Natural killer cell treated with Interleukin-12 subunit alpha and Interleukin-12 subunit beta and Interleukin-15 and Interleukin-18, amount 100 ng/mL, for 72 hours (primary cell): ENCODE results near the gene MGAT1. TPM values are rescaled to one million over a fixed set of nuclear protein-coding genes. Genes with fewer than 3 reads are reported as not detected.

Experiments
- ATAC-seq, 2 donors: fragments of 150-1000 bp; cut with Tn5 transposase in 1 of 2; sonication (Bioruptor Pico), chemical (Tn5 transposase) in 1 of 2; 2 replicates each; pipeline ENCODE4 v1.10.0; 2021
- DNase-seq: peaks from one replicate; pipeline ENCODE4 v3.0.0; 2022; ENCODE audit warnings: low spot score
- H3K27ac Mint-ChIP-seq, 2 donors: 1 replicate in 1 of 2; 2 replicates in 1 of 2; pipeline ENCODE4 v1.8.0; 2022; ENCODE audit warnings: mixed read lengths in 2 of 2, mild to moderate bottlenecking in 1 of 2, moderate library complexity in 1 of 2
- H3K27me3 Mint-ChIP-seq, 2 donors: 1 replicate in 1 of 2; 2 replicates in 1 of 2; pipeline ENCODE4 v1.8.0; 2022; ENCODE audit warnings: mixed read lengths in 2 of 2
- H3K36me3 Mint-ChIP-seq: one replicate; pipeline ENCODE4 v1.8.0; 2022; ENCODE audit warnings: mixed read lengths
- H3K4me1 Mint-ChIP-seq, 2 donors: 1 replicate in 1 of 2; 2 replicates in 1 of 2; pipeline ENCODE4 v1.8.0; 2022; ENCODE audit warnings: low read depth in 2 of 2, mixed read lengths in 2 of 2, mild to moderate bottlenecking in 1 of 2
- H3K4me3 Mint-ChIP-seq: one replicate; pipeline ENCODE4 v1.8.0; 2022; ENCODE audit warnings: mixed read lengths
- H3K9me3 Mint-ChIP-seq: 2 replicates; pipeline ENCODE4 v1.8.0; 2022; ENCODE audit warnings: mixed read lengths
- total RNA-seq, 2 donors: library from RNA; stranded (reverse); gene quantifications; one replicate each; pipeline ENCODE4 v1.2.3, GENCODE V29; 2022

The MGAT1 gene
- total RNA-seq, 2 donors from 2014 or later: 141 to 157 TPM

- Mint-ChIP-seq H3K36me3 (peaks cover 5% of the 10 kb centered on the region), H3K27ac (peak overlapping the region; percentile 73 to 79), H3K27me3 (no peaks in the 10 kb centered on the region), H3K4me1 (peaks cover 63 to 70% of the 10 kb centered on the region in 2 donors), H3K4me3 (peak overlapping the region; percentile 91), H3K9me3 (no peaks in the 10 kb centered on the region)
- ATAC-seq (no peak), DNase-seq (peak; percentile 37)
Observed at GRCh38 chr5:180806351-180807011, 3.9 kb upstream of the MGAT1 start.

- Mint-ChIP-seq H3K9me3 (no peaks in the 10 kb centered on the region), H3K27me3 (no peaks in the 10 kb centered on the region), H3K4me3 (peak overlapping the region; percentile 91), H3K36me3 (peaks cover 10% of the 10 kb centered on the region), H3K4me1 (peaks cover 77 to 80% of the 10 kb centered on the region in 2 donors), H3K27ac (peak overlapping the region; percentile 73 to 79)
- DNase-seq (peak; percentile 60), ATAC-seq (peak in 1 of 2 donors; percentile 43)
Observed at GRCh38 chr5:180804129-180804618, 1.6 kb upstream of the MGAT1 start.

DNA sequence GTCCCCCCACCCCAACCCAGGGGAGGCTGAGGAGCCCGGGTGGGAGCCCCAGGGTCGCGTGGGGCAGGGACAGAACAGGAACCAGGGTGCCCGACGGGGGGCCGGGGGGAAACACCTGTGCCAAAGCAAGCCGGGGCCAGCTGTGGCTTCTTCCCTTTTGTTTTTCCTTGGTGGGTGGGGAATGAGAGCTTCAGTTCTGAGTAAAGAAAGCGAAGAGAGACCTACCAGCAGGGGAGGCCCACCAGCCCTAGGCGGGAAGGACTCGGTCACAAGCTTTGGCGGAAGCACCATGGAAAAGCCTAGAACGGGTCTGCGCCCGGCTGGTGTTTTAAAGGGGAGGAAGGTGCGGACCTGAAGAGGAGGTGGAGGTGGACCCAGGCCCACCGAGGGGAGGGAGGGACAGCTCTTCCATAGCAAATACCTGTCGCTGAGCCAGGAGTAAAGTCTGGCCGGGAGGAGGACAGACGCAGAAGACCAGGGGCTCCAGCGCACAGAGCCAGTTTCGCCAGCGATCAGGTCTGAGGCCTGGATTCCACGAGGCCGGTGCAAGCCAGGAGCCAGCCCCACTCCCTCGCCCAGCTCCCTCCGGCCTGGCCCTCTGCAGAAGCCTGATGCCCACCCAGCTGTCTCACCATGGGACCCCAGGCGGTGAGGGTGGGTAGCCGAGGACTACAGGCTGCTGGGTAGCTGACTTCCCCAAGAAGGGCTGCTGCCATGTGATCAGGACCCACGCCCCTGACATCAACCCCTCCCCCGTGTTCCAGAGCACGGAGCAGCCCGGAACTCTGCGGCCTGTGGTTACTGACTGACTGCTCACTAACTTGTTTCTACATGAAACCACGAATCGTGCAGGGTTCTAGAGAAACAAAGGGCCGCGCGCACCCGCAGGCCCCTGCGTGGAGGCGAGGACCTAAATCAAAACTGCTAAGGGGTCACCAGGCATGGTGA, 849 bp upstream of the MGAT1 start:
- H3K4me1 Mint-ChIP-seq: peaks cover 78 to 80% of the 10 kb centered on the region in 2 donors
- peak overlapping the region; percentile 73 to 79 for H3K27ac Mint-ChIP-seq
- no peaks in the 10 kb centered on the region for H3K27me3 Mint-ChIP-seq
- ATAC-seq: peak; percentile 82 to 84
- peak overlapping the region; percentile 91 for H3K4me3 Mint-ChIP-seq
- peaks cover 15% of the 10 kb centered on the region for H3K36me3 Mint-ChIP-seq
- DNase-seq: peak; percentile 91
- no peaks in the 10 kb centered on the region for H3K9me3 Mint-ChIP-seq

DNA sequence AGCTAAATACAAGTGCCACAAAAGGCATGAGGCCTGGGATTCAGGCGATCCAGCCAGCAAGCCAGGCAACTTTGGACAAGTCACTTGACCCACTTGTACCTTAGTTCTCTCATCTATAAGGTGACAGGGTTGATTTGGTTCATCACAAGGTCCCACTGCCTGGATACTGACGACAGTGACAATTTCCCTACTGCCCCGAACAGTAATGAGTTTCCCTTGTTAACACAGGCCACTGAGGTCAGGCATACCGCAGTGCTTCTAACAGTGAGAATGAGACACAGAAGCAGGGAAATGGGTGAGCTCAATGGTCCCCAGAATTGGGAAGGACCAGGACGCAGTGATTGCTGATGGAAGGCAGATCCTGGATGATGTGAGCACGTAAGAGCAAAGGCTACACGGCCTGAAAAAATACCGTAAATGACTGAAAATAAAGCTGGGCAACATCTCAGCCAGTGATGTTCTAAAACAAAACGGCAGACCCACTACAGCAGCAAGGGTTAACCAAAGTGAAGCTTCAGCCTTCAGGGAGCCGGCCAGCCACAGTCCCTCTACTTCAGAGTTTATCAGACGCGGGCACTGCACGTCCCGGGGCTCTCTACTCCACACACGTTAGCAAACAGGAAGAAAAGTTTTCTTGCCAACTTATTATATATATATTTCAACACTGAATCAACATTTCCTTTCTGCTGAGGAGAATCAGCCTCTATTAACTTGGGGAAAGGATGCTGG, 846 bp downstream of the MGAT1 start:
- H3K27ac Mint-ChIP-seq: peak overlapping the region; percentile 89 to 93
- H3K27me3 Mint-ChIP-seq: no peaks in the 10 kb centered on the region
- DNase-seq: no peak
- ATAC-seq: no peak
- H3K4me1 Mint-ChIP-seq: peaks cover 74% of the 10 kb centered on the region in 2 donors
- H3K4me3 Mint-ChIP-seq: peak overlapping the region; percentile 91
- peaks cover 18% of the 10 kb centered on the region for H3K36me3 Mint-ChIP-seq
- H3K9me3 Mint-ChIP-seq: no peaks in the 10 kb centered on the region

GRCh38 chr5:180799902-180800801, 2.5 kb downstream of the MGAT1 start:
- Mint-ChIP-seq H3K27ac (peak overlapping the region; percentile 89 to 93), H3K36me3 (peaks cover 18% of the 10 kb centered on the region), H3K9me3 (no peaks in the 10 kb centered on the region), H3K4me1 (peaks cover 75 to 76% of the 10 kb centered on the region in 2 donors), H3K4me3 (peak overlapping the region; percentile 91), H3K27me3 (no peaks in the 10 kb centered on the region)
- ATAC-seq (peak in 1 of 2 donors; percentile 8), DNase-seq (no peak)

- ATAC-seq: no peak
- no peak for DNase-seq
- peak overlapping the region; percentile 91 for H3K4me3 Mint-ChIP-seq
- H3K9me3 Mint-ChIP-seq: no peaks in the 10 kb centered on the region
- H3K27me3 Mint-ChIP-seq: no peaks in the 10 kb centered on the region
- H3K27ac Mint-ChIP-seq: peak overlapping the region; percentile 89 to 93
- peaks cover 72 to 74% of the 10 kb centered on the region in 2 donors for H3K4me1 Mint-ChIP-seq
- H3K36me3 Mint-ChIP-seq: peaks cover 18% of the 10 kb centered on the region
Observed at GRCh38 chr5:180799194-180799593, 3.4 kb downstream of the MGAT1 start.

DNA sequence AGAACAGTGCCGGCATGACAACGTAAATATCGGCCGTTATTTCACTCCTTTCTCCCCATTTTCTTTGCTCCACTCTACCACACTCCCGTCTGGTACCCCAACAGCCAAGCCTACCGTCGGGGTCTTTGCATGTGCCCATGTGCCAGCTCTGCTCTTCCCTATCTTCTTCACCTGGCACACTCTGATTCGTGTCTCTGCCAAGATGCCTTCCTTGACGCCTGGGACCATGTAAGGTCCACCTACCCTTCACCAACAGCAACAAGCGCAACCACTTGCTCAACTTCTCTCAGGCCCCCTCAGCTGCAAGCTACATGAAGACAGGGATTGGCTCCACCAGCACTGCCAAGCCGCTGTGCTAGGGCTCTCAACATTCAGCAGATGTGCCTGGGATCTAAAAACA, 4.4 kb downstream of the MGAT1 start:
- peaks cover 23% of the 10 kb centered on the region for H3K36me3 Mint-ChIP-seq
- no peak for DNase-seq
- H3K4me1 Mint-ChIP-seq: peaks cover 72 to 75% of the 10 kb centered on the region in 2 donors
- H3K4me3 Mint-ChIP-seq: peak overlapping the region; percentile 91
- H3K27me3 Mint-ChIP-seq: no peaks in the 10 kb centered on the region
- H3K9me3 Mint-ChIP-seq: no peaks in the 10 kb centered on the region
- no peak for ATAC-seq
- H3K27ac Mint-ChIP-seq: peak overlapping the region; percentile 89 to 93

GRCh38 chr5:180797256-180798192, 5.1 kb downstream of the MGAT1 start:
- H3K4me1 Mint-ChIP-seq: peaks cover 76 to 79% of the 10 kb centered on the region in 2 donors
- H3K4me3 Mint-ChIP-seq: peak overlapping the region; percentile 91
- H3K9me3 Mint-ChIP-seq: no peaks in the 10 kb centered on the region
- DNase-seq (no peak), ATAC-seq (no peak)
- H3K27me3 Mint-ChIP-seq: no peaks in the 10 kb centered on the region
- peak overlapping the region; percentile 89 to 93 for H3K27ac Mint-ChIP-seq
- peaks cover 23% of the 10 kb centered on the region for H3K36me3 Mint-ChIP-seq

DNA sequence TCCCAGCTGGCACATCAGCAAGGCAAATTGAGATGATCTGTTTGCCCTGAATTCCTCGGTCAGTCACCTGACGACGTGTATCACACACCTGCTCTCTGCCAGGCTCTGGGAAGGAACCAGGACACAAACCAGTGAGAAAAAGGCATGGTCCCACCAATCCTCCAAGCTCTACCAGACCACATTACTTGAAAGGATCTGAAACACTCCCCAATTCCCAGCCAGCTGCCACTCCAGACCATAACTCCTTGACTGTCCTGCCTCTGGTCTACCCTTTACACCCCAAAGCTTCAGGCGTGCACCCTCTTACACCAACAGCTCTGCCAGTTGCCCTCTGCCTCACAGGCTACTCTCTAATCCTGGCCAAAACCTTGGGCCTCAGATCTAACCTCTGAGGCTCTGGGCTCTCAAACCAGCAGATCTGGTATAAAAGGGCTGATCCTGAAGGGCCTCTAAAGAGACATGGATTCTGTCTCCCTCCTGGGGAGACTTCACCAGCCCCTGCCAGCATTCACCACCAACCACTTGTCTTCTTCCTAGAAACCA, 6.8 kb downstream of the MGAT1 start:
- Mint-ChIP-seq H3K4me3 (peak overlapping the region; percentile 45), H3K27me3 (no peaks in the 10 kb centered on the region), H3K9me3 (no peaks in the 10 kb centered on the region), H3K27ac (peak overlapping the region; percentile 66 to 78), H3K36me3 (peaks cover 13% of the 10 kb centered on the region), H3K4me1 (peaks cover 67 to 69% of the 10 kb centered on the region in 2 donors)
- no peak for DNase-seq
- no peak for ATAC-seq

GRCh38 chr5:180792965-180793287, 9.7 kb downstream of the MGAT1 start:
- Mint-ChIP-seq H3K27ac (peak overlapping the region in 1 of 2 donors; percentile 35), H3K4me3 (no peak overlapping the region), H3K36me3 (peaks cover 5% of the 10 kb centered on the region), H3K4me1 (peaks cover 38 to 44% of the 10 kb centered on the region in 2 donors), H3K27me3 (no peaks in the 10 kb centered on the region), H3K9me3 (no peaks in the 10 kb centered on the region)
- no peak for DNase-seq
- no peak for ATAC-seq

- ATAC-seq: no peak
- H3K36me3 Mint-ChIP-seq: peaks cover 5% of the 10 kb centered on the region
- no peak overlapping the region for H3K4me3 Mint-ChIP-seq
- no peaks in the 10 kb centered on the region for H3K27me3 Mint-ChIP-seq
- no peak overlapping the region for H3K27ac Mint-ChIP-seq
- peaks cover 33 to 43% of the 10 kb centered on the region in 2 donors for H3K4me1 Mint-ChIP-seq
- DNase-seq: no peak
- H3K9me3 Mint-ChIP-seq: no peaks in the 10 kb centered on the region
Observed at GRCh38 chr5:180792287-180792964, 10.2 kb downstream of the MGAT1 start.
